Duodenal mucosa (tissue), 2 donors: ENCODE data around the gene MAN1C1.

ENCODE experiments used
- H3K27ac ChIP-seq: one replicate; pipeline ENCODE4 v1.7.0; 2013; ENCODE audit warnings: low read depth, low read length
- H3K27me3 ChIP-seq, 2 donors: one replicate each; pipeline ENCODE4 v1.7.0; 2013; ENCODE audit warnings: low read length in 2 of 2, control low read depth in 1 of 2; ENCODE audit not compliant: insufficient read depth in 2 of 2, control insufficient read depth in 1 of 2
- H3K36me3 ChIP-seq, 2 donors: one replicate each; pipeline ENCODE4 v1.7.0; 2013; ENCODE audit warnings: low read length in 2 of 2, control low read depth in 1 of 2; ENCODE audit not compliant: insufficient read depth in 2 of 2, control insufficient read depth in 1 of 2
- H3K4me1 ChIP-seq, 2 donors: one replicate each; pipeline ENCODE4 v1.7.0; 2013; ENCODE audit warnings: low read length in 2 of 2, control low read depth in 1 of 2; ENCODE audit not compliant: insufficient read depth in 2 of 2, control insufficient read depth in 1 of 2
- H3K4me3 ChIP-seq, 2 donors: one replicate each; pipeline ENCODE4 v1.7.0; 2013; ENCODE audit warnings: low read length in 2 of 2, low read depth in 1 of 2
- H3K9ac ChIP-seq, 2 donors: one replicate each; pipeline ENCODE4 v1.7.0; 2013; ENCODE audit warnings: low read length in 2 of 2, low read depth in 1 of 2
- H3K9me3 ChIP-seq, 2 donors: one replicate each; pipeline ENCODE4 v1.7.0; 2013; ENCODE audit warnings: low read length in 2 of 2, control low read depth in 1 of 2; ENCODE audit not compliant: control insufficient read depth in 1 of 2

MAN1C1 gene

GRCh38 chr1:25714372-25714931 lies 97.9 kb downstream of the MAN1C1 start:
- no peaks in the 10 kb centered on the region for H3K36me3 ChIP-seq

GRCh38 chr1:25715888-25716287 lies 99.3 kb downstream of the MAN1C1 start:
- Histone ChIP-seq H3K36me3 (no peaks in the 10 kb centered on the region), H3K4me1 (peaks cover 0 to 3% of the 10 kb centered on the region in 2 donors), H3K9ac (no peak overlapping the region), H3K27me3 (no peaks in the 10 kb centered on the region), H3K9me3 (no peaks in the 10 kb centered on the region), H3K4me3 (no peak overlapping the region), H3K27ac (no peak overlapping the region)

More at GRCh38 chr1:25714372-25714931, 97.9 kb downstream of the MAN1C1 start:
- Histone ChIP-seq H3K9me3 (no peaks in the 10 kb centered on the region), H3K9ac (no peak overlapping the region), H3K27ac (no peak overlapping the region), H3K27me3 (no peaks in the 10 kb centered on the region), H3K4me3 (no peak overlapping the region), H3K4me1 (peaks cover 0 to 3% of the 10 kb centered on the region in 2 donors)

GRCh38 chr1:25716320-25716719 lies 99.7 kb downstream of the MAN1C1 start:
- no peaks in the 10 kb centered on the region for H3K36me3 ChIP-seq
- H3K9me3 ChIP-seq: no peaks in the 10 kb centered on the region
- H3K4me1 ChIP-seq: peaks cover 0 to 3% of the 10 kb centered on the region in 2 donors
- H3K4me3 ChIP-seq: no peak overlapping the region
- H3K9ac ChIP-seq: no peak overlapping the region
- no peak overlapping the region for H3K27ac ChIP-seq
- H3K27me3 ChIP-seq: no peaks in the 10 kb centered on the region

GRCh38 chr1:25718732-25719131 lies 102.1 kb downstream of the MAN1C1 start:
- no peaks in the 10 kb centered on the region for H3K4me1 ChIP-seq
- no peaks in the 10 kb centered on the region for H3K36me3 ChIP-seq
- H3K27ac ChIP-seq: no peak overlapping the region
- H3K27me3 ChIP-seq: peaks cover 0 to 4% of the 10 kb centered on the region in 2 donors
- no peak overlapping the region for H3K4me3 ChIP-seq
- no peak overlapping the region for H3K9ac ChIP-seq
- H3K9me3 ChIP-seq: no peaks in the 10 kb centered on the region

GRCh38 chr1:25720624-25721023 lies 104.0 kb downstream of the MAN1C1 start:
- no peaks in the 10 kb centered on the region for H3K9me3 ChIP-seq

GRCh38 chr1:25723250-25723880 lies 106.8 kb downstream of the MAN1C1 start:
- Histone ChIP-seq H3K27me3 (peaks cover 0 to 4% of the 10 kb centered on the region in 2 donors), H3K4me1 (peaks cover 11 to 13% of the 10 kb centered on the region in 2 donors), H3K27ac (no peak overlapping the region), H3K4me3 (no peak overlapping the region), H3K36me3 (no peaks in the 10 kb centered on the region), H3K9ac (no peak overlapping the region), H3K9me3 (no peaks in the 10 kb centered on the region)

More at GRCh38 chr1:25720624-25721023, 104.0 kb downstream of the MAN1C1 start:
- Histone ChIP-seq H3K4me3 (no peak overlapping the region), H3K27ac (no peak overlapping the region), H3K36me3 (no peaks in the 10 kb centered on the region), H3K4me1 (no peaks in the 10 kb centered on the region), H3K27me3 (peaks cover 0 to 4% of the 10 kb centered on the region in 2 donors), H3K9ac (no peak overlapping the region)

GRCh38 chr1:25724201-25724600 lies 107.6 kb downstream of the MAN1C1 start:
- H3K9ac ChIP-seq: no peak overlapping the region
- no peak overlapping the region for H3K27ac ChIP-seq
- no peak overlapping the region for H3K4me3 ChIP-seq
- H3K36me3 ChIP-seq: no peaks in the 10 kb centered on the region
- no peaks in the 10 kb centered on the region for H3K9me3 ChIP-seq
- peaks cover 0 to 4% of the 10 kb centered on the region in 2 donors for H3K27me3 ChIP-seq
- H3K4me1 ChIP-seq: peaks cover 11 to 13% of the 10 kb centered on the region in 2 donors

- peaks cover 13% of the 10 kb centered on the region in 2 donors for H3K4me1 ChIP-seq
Measured at GRCh38 chr1:25724966-25725365, 108.4 kb downstream of the MAN1C1 start.

GRCh38 chr1:25725482-25725881 lies 108.9 kb downstream of the MAN1C1 start:
- peaks cover 0 to 4% of the 10 kb centered on the region in 2 donors for H3K27me3 ChIP-seq
- no peak overlapping the region for H3K27ac ChIP-seq
- H3K4me3 ChIP-seq: no peak overlapping the region
- H3K4me1 ChIP-seq: peaks cover 15 to 18% of the 10 kb centered on the region in 2 donors
- H3K9me3 ChIP-seq: no peaks in the 10 kb centered on the region
- H3K9ac ChIP-seq: no peak overlapping the region
- H3K36me3 ChIP-seq: no peaks in the 10 kb centered on the region

More at GRCh38 chr1:25724966-25725365, 108.4 kb downstream of the MAN1C1 start:
- H3K9me3 ChIP-seq: no peaks in the 10 kb centered on the region
- no peaks in the 10 kb centered on the region for H3K36me3 ChIP-seq
- H3K9ac ChIP-seq: no peak overlapping the region
- H3K27me3 ChIP-seq: peaks cover 0 to 4% of the 10 kb centered on the region in 2 donors
- no peak overlapping the region for H3K27ac ChIP-seq
- no peak overlapping the region for H3K4me3 ChIP-seq

GRCh38 chr1:25727088-25727487 lies 110.5 kb downstream of the MAN1C1 start:
- Histone ChIP-seq H3K36me3 (no peaks in the 10 kb centered on the region), H3K27me3 (peaks cover 0 to 4% of the 10 kb centered on the region in 2 donors), H3K9me3 (no peaks in the 10 kb centered on the region), H3K4me3 (no peak overlapping the region), H3K27ac (no peak overlapping the region), H3K4me1 (peaks cover 19% of the 10 kb centered on the region in 2 donors), H3K9ac (no peak overlapping the region)
